Measurements from ENCODE around the gene ATP13A3.

ATP13A3 gene

DNA sequence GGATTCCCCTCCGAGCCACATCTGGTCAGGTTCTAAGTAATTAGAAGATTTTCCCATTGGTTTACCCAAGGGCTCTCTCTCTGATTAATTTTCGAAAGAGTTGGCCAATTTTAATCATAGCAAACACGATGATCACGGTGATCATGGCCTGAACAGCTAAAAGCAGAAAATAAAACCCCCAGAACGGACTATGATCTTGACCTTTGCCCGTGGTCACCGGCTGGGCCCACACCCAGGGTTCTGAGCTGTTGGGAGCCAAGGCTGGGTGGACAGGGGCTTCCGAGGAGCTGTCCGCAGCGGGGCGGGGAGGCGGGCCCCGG lies 90.3 kb downstream of the ATP13A3 start:
- no peak for DNase-seq (ENCODE audit: low read depth in 2 of 2, low spot score in 1 of 2)

DNA sequence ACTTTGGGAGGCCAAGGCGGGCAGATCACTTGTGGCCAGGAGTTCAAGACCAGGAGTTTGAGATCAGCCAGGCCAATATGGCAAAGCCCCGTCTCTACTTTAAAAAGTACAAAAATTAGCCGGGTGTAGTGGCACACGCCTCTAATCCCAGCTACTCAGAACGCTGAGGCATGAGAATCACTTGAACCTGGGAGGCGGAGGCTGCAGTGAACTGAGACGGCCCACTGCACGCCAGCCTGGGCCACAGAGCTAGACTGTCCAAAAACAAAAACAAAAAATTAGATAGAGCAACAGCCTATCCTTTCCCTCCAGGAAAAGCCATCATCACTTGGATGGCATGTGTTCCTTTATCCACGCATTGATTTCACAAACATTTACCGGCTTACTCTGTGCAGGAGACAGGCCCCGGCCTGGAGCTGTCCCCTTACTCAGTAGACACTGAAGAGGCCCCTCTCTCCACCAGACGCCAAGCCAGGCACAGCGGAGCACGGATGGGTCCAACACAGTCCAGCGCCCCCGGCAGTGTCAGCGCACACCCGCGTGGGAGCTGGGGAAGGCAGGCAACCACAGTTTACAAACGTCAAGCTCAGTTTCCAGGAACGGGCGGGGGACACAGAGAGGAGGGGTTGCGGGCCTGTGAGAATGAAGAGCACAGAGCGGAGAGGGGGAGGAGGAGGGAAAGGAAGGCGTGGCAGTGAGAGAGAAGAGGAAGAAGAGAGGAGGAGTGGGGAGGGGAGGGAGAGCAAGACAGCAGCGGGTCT lies 90.8 kb downstream of the ATP13A3 start:
- DNase-seq (ENCODE audit: low read depth in 2 of 2, low spot score in 1 of 2): peak; percentile 21 to 28

DNA sequence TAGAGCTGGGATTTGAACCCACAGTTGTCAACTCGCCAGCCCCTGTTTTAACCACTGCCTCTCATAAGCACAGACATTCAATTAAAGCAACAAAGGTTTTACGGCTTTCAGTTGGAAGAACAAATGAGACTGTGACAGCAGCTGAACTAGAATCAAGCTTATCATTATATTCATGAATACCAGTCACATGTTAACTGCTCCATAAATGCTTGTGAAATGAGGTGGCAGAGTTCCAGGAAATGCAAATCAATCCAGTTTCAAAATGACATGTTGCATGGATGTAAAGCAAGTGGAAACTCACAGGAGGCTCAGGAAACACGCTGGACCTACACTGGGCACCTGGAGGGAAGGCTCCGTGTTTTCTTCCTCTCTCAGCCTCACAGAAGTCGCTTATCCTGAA lies 91.6 kb downstream of the ATP13A3 start:
- no peak for DNase-seq (ENCODE audit: low read depth in 2 of 2, low spot score in 1 of 2)

DNA sequence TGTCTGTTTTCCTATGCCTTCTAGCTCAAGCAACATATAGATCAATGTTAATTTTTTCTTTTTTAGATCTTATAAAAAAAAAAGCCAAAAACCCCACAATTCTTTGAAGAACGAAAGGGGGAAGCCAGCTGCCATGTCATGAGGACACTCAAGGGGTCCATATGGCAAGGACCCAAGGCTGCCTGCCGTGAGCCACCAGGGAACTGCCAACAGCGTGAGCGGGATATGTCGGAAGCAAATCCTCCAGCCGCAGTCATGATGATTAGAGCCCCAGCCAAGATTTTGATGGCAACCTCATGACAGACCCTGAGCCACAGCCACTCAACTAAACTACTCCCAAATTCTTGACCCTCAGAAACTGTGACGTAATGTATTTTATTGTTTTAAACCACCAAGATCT lies 94.2 kb downstream of the ATP13A3 start:
- DNase-seq (ENCODE audit: low read depth in 2 of 2, low spot score in 1 of 2): no peak

DNA sequence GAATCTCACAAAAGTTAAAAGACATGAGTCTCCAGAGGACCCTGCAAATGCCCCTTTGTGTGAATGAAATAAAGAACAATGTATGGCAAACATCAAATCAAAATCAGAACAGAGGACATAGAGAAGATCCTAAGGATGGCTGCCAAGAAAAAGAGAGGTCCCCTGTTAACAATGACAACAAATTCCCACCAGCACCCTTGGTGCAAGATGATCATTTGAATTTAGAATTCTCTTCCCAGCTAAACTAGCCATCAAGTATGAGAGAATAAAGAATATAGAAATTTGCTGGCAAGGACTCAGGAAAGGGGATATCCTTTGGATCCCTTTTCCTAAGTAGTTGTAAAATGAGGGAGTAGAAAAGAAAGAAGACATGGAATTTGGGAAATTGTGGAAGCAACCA lies 96.0 kb downstream of the ATP13A3 start:
- no peak for DNase-seq (ENCODE audit: low read depth in 2 of 2, low spot score in 1 of 2)

DNA sequence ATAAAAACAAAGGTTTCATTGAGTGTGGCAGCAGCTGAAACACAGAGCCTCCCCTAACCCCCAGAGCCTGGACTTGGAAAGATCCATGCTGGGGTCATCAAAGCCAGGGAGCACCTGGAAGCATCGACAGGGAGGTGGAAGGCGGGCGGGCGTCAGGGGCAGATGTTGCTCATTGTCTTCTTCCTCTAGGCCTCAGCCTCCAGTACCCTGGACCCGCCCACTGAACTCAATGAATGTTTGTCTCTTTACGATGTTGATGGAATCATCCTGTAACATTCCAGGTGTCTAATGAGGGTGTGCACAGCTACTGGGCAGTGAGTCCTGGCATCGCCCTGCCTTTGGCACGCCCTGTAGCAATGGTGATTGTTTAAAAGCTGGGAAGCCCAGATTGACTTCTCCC lies 97.5 kb downstream of the ATP13A3 start:
- no peak for DNase-seq (ENCODE audit: low read depth in 2 of 2, low spot score in 1 of 2)

DNA sequence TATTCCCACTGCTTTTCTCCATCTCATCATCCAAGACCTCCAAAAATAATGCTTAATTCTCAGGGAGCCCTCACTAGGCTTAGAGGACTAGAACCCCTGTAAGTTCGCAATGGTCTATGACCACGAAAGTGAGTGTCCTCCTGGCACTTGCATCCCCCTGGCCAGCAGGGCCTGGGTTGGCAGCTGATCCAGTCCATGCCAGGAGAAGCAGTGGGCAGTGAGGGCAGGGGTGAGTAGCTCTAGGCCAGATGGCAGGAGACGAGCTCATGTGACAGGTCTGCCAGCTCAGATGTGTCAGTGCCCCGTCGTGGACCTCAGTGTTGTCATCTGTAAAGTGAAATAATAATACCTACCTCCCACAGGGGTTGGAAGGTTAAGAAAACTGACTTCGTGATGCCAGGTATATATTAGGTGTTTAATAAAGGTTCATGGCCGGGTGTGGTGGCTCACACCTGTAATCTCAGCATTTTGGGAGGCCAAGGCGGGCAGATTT lies 98.8 kb downstream of the ATP13A3 start:
- DNase-seq (ENCODE audit: low read depth in 2 of 2, low spot score in 1 of 2): no peak

DNA sequence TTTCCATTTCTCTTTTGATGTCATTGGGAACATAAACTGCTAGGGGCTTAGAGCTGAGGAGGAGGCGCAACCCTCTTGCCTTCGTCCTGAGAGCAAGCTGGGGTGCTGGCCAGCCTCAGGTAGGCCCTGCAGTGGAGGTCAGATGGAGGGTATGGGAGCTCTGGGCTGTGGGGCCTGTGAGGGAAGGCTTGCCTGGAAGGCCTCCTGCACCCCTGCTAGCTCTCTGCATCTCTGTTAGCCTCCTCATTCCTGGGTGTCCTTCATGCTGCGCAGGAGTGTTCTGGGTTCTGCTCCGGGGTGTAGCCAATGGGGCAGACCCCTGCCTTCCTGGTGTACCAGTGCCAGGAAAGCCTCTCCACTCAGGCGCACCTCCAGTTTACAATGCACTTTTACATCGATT lies 99.5 kb downstream of the ATP13A3 start:
- no peak for DNase-seq (ENCODE audit: low read depth in 2 of 2, low spot score in 1 of 2)

DNA sequence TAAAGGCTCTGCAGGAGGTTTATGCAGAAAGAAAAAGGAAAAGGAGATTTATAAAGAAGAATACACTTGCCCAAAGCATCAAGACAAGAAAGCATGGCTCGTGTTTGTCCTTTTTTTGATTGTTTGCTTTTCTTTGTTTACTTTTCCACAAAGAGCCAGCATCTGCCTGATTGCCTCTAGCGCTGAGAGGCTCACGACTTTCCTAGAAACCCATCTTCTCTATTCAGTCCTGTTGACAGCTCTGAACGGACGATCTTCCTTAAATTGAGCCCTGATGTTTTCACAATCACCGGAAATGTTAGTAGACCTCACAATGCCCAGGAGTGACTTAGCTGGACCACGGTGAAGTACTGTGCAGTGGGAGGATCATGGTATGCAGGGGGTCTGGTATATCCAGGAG lies 100.2 kb downstream of the ATP13A3 start:
- DNase-seq (ENCODE audit: low read depth in 2 of 2, low spot score in 1 of 2): no peak

DNA sequence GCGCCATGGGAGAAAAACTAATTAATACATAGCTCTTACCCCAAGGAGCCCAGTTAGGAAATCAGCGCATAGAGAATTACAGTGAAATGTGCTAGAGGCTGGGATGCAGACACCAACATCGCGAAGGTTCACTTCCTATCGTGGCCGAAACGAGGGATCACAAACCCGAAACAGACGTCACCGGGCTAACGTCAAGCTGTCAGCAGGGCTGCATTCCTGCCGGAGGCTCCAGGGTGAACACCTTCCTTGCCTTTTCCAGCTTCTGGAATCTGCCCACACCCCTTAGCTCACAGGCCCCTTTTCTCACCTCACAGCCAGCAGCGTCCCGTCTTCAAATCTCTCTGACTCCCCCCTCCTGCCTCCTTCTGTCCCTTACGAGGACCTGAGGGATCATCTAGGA lies 100.7 kb downstream of the ATP13A3 start:
- DNase-seq (ENCODE audit: low read depth in 2 of 2, low spot score in 1 of 2): no peak

DNA sequence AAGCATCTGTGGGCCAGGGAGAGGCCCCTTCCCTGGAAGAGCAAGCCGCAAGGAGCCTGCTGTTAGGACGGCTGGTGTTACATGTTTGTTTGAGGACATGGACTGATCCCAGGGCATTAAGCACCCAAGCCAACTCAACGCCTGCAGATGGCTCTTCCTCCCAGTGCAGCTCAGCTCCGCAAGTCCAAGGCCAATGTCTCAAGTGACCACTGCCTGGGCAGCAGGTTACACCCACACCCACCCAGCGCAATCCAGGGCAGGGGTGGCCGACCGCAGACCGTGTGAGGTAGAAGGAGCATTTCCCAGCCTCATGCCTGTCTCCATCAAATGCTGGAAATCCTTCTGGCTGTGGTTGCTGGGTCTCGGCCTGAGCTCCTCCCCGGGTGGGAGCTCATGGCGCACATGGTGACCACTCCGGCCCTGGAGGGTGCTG lies 102.2 kb downstream of the ATP13A3 start:
- no peak for DNase-seq (ENCODE audit: low read depth in 2 of 2, low spot score in 1 of 2)

DNA sequence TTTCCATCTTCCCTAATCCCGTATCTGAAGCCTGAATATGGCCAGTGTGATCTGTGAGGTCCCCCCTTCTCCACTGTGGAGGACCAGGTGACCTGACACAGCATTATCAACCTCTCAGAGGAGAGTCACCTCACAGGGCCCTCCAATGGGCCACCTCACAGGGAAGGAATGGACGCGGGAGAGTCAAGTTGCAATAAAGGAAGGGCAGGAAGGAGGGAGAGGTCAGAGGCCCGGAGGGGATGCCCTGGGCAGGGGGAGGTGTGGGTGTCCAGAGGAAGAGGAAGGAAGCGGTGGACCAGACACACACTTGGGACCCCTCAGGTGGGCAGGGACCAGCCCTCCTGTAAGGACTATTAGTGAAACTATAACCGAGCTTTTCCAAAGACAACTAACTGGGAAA lies 102.6 kb downstream of the ATP13A3 start:
- DNase-seq (ENCODE audit: low read depth in 2 of 2, low spot score in 1 of 2): no peak

DNA sequence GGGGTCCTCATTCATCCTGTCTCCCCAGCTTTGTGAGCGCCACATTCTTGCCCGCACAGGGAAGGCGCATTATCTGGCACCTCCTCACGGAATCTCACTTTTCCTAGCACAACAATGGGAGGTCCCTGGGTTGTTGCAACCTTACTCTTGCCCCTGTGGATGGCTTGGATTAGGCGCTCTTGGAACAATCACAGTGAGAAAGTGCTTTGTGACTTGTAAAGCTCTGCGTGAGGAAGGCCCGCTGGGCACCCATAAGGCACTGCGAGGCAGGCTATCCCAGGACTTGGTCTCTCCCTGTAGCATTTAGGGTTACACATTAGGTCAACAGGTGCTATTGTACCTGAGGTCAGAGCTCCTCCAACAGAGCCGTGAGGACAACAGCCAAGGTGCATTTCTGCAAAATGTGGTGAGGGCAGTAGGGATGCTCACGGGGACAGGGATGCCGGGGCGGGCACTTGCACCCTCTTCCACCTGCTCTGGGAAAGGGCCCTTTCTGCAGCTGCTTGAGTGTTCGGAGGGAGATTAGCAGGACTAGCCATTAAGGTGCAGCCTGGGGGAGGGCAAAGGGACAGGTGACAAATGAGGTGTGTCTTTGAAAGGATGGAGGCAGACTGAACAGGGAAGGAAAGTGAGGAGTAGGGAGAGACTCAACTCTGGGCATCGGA lies 103.4 kb downstream of the ATP13A3 start:
- DNase-seq (ENCODE audit: low read depth in 2 of 2, low spot score in 1 of 2): no peak

DNA sequence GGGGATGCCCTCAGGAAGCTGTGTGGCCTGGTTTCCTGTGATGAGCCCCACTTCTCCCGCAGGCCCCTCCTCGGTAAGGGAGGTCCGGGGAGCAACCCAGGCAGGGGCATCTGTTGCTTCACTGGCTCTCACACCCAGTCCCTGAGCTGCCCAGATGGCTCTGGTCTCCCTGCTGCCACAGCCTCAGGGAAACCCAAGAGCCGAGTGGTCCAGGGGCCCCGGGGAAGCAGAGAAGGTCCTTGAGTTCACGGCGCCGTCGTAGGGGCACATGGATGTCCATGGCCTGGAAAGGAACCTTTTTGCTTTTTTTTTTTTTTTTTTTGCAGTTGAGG lies 103.9 kb downstream of the ATP13A3 start:
- no peak for DNase-seq (ENCODE audit: low read depth in 2 of 2, low spot score in 1 of 2)

DNA sequence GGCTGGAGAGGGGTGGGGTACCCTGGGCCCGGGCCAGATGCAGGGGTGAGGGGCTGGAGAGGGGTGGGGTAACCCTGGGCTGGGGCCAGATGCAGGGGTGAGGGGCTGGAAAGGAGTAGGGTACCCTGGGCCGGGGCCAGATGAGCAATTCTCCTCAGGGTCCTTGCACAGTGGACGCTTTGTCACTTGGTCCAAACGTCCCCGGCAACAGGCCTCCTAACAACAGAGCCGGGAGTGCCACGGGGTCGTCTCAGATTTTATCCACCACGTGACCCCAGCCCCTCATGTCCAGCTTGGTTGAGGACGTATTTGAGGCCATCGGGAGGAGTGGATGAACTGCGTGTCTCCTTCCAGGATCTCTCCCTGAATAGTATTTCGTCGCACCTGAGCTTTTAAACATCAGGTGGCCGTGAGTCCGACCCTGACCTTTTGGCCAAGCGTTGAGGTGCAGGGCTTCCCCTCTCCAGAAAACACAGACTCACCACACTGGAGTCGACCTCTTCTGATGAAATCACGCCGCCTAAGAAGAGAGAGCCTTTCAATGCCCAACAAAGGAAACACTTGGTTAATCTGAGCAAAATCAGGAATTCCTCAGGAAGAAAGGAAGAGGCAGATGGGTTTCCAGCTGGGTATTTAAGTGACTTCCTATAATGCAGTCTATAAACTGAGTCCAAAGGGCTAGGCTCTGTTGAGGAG lies 104.5 kb downstream of the ATP13A3 start:
- no peak for DNase-seq (ENCODE audit: low read depth in 2 of 2, low spot score in 1 of 2)

DNA sequence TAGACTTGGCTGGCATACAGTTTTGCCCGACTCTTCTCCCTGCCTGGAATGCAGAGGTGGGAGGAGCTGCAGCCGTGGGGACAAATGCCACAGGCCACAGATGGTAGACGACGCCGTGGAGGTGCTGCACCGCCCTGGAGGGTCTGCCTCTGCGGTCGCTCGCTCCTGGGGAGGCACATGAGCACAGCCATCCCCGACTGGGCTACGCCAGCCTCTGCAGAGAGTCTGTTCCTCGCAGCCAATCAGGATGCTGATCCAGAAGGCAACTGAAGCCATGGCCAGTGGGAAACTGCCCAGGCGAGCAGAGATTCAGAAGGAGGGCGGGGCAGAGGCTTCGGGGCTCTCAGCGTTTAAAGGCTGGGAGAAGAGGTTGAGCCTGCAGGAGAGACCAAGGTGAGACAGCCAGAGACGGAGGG lies 105.3 kb downstream of the ATP13A3 start:
- DNase-seq (ENCODE audit: low read depth in 2 of 2, low spot score in 1 of 2): no peak

DNA sequence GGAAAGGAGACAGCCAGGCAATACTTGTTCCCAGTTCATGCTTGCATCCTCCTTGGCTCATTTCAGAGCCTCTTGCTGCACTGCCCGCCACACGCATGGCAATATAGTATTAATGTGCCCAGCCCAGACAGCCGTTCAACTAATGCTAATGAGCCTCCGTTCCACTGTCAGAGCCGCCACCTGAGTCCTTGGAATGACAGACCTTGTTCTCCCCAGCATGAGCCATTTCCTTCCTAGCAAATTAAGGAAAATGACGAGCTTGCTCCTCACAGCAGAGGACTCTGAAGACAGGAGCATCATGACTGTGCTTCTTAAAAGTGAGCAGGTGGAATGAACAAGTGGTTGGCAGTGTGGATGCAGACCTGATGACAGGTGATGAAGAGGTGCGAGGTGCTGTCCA lies 106.5 kb downstream of the ATP13A3 start:
- no peak for DNase-seq (ENCODE audit: low read depth in 2 of 2, low spot score in 1 of 2)

DNA sequence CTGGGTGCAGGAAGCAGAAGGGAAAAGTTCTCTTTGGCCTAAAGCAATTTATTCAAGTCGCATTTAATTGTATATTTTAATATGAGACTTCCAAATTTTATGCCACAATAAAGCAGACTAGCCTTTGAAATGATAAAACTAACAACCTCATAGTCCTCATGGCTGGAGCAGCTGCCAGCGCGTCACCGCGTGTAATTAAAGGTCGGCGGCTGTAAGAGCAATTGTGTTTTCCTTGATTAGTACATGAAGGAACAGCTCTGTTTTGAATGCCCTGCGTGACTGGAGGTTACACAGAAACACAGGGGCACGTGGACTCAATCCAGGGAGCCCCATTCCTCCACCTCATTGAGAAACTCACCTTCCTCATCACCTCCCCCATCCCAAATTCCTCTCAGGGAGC lies 107.2 kb downstream of the ATP13A3 start:
- no peak for DNase-seq (ENCODE audit: low read depth in 2 of 2, low spot score in 1 of 2)

DNA sequence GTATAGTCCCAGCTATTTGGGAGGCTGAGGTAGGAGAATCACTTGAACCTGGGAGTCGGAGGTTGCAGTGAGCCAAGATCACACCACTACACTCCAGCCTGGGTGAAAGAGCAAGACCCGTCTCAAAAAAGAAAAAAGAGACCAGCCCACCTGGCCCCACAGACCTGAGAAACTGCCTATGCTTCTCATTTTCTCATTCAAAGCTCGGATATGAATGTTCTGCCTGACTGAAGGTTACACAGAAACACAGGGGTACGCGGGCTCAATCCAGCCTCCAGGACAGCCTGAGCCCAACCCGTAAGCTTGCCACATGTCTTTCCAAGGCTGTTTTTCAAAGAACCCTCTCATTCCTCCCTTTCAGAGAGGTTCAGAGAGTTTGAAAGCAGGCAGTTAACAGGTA lies 107.6 kb downstream of the ATP13A3 start:
- no peak for DNase-seq (ENCODE audit: low read depth in 2 of 2, low spot score in 1 of 2)

DNA sequence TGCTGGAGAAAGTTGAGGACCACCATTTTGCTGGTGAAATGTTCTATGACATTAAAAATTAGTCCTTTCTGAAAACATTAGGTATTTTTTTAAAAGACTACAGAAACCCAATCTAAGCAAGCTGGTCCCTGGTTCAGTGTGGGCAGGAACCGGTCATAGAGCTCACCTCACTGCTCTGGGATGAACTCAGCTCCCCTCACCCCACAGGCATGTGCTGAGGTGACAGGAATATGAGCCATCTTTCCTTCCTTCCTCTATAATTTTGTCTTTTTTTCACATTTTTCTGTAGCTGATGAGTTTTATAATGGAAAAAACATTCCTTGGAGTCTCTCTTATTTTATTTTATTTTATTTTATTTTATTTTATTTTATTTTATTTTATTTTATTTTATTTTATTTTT lies 109.1 kb downstream of the ATP13A3 start:
- no peak for DNase-seq (ENCODE audit: low read depth in 2 of 2, low spot score in 1 of 2)

DNA sequence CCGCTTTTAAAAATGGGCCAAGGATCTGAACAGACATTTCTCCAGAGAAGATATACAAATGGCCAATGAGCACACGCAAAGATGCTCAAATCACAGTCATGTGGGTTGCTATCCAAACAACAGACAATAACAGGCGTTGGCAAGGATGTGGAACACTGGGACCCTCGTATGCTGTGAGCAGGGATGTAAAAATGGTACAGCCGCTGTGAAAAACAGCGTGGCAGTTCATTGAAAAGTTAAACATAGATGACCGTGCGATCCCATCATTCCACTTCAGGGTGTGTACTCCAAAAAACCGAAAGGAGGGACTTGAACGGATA lies 110.6 kb downstream of the ATP13A3 start:
- DNase-seq (ENCODE audit: low read depth in 2 of 2, low spot score in 1 of 2): no peak

DNA sequence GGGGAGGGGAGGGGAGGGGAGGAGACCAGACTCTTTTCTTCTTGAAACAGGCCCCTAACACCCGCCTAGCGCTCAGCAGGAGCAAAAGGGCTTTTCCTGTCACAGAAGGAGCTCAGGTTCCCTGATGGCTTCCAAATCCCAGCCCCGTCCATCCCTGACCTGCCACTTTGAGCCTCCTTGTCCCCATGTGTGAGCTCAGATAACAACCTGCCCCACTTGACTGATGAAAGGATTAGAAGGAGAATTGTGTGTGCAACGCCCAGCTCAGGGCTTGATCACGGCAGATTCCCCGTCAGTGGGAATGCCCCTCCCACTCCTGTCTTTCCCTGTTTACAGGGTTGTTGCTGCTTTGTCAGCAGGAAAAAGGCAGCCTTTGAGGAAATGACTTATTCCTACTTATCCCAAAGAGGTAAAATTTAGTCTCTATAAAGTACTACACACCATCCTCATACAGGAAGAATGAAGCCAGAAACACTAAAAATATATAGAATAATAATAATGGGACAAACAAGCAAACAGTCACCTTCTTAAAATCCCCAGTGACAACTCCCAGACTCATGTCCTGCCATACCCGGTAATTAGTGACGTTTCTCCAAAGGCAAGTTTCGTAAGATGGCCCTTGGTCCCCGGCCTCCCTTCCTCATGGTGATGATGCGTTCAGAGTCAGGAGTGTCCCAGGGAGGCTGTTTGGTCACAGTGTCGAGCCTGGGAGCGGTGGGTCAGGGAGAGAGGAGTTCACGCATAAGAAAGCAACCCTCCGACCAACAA lies 111.1 kb downstream of the ATP13A3 start:
- DNase-seq (ENCODE audit: low read depth in 2 of 2, low spot score in 1 of 2): no peak

Data from stimulated activated CD8-positive, alpha-beta memory T cell treated with anti-CD3 and anti-CD28 coated beads, Interleukin-4, amount 100 ng/mL, for 4 hours (primary cell).